Endometrium (tissue), 2 donors: ENCODE data around the gene TCOF1.

Source experiments
- FAIRE-seq: peaks from 2 replicates; lab custom pipeline; 2012; peaks lifted over from hg19 to GRCh38; lab: Jason Lieb, UNC
- donor health status: control.
- donor health status: control.

The TCOF1 gene

DNA sequence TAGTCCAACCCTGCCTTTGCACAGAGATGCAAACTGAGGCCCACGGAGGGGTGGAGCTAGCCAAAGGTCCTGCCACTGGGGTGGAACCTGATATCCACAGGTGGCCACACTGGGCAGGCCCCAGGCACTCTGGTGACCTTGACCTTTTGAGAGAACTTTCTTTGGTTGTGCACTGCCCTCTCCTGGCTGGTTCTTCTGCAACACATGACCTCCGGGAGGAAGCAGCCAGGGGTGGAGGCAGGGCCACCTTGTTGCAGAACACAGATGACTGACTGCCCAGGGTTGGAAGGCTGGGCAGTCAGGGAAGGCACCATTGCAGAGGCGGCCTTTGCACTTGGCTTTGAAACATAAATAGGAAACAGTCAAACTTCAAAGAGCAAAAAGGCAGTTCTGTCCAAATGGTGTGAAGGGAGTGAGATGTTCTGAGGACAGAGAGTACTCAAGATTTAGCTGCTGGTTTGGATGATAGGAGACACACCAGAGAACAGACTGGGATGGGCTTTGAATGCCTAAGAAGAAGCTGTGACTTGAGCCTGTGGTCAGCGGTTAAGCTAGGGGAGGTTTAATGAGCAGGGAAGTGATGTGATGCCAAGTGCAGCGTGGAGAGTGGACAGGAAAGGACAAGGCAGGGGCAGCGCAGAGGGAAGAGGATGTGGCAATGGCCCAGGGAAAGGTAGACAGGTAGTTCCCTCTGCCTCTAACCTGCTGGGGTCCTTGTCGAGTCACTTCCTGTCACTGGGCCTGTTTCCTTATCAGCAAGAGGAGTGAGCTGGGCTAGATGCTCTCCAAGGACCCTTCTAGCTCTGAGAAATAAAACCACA lies 6.8 kb upstream of the TCOF1 start:
- no peak for FAIRE-seq

DNA sequence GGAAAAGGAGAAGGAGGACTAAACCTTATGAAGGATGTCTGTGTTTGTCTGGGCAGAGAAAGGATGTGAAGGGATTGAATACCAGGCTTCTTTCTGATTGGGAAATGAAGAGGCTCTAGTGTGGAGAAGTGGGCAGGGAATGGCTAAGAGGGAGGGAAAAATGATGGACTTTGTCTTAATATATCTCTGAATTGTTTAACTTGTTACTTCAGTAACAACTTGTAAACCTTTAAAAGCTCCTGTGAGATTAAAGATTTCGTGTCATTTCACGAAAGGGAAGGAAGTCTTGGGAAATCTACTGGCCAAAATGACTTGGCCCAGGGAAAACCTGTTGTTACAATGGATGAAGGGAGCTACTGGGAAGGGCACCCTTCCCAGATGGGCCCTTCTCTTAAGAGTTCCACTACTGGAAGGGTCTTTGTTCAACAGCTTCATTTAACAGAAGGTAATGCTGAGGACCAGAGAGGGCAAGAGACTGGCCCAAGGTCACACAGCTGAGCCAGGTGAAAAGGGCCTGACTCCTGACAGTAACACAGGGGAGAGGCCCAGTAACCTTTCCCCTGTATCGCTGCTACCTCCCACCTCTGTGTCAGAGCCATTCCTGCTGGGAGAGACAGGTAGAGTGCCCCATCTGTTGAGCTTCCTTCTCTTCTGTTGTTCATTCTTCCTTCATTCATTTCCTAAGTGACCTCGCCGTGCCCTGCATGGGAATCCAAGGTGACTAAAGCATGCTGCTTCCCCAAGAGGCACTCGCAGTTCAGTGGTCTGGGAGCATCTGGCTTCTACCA lies 5.1 kb upstream of the TCOF1 start:
- FAIRE-seq = no peak

- FAIRE-seq = peak; percentile 8
Observed at GRCh38 chr5:150353032-150353675, 4.3 kb upstream of the TCOF1 start.

DNA sequence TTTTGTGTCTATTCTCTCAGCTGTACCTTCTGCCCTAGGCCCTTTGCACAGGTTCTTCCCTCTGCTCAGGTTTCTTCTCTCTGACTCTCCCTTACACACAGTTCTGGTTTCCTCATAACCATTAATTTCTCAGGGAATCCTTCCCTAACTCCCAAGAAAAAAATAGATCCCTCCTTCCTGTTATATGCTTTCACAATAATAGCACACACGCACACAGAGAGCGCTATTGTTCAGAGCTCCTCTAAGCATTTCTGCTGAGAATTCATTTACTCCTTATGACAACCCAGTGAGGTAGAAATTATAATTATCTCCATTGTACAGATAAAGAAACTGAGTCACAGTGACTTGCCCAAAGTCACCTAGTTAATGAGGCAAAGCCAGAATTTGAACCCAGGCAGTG lies 1.7 kb upstream of the TCOF1 start:
- FAIRE-seq = no peak

DNA sequence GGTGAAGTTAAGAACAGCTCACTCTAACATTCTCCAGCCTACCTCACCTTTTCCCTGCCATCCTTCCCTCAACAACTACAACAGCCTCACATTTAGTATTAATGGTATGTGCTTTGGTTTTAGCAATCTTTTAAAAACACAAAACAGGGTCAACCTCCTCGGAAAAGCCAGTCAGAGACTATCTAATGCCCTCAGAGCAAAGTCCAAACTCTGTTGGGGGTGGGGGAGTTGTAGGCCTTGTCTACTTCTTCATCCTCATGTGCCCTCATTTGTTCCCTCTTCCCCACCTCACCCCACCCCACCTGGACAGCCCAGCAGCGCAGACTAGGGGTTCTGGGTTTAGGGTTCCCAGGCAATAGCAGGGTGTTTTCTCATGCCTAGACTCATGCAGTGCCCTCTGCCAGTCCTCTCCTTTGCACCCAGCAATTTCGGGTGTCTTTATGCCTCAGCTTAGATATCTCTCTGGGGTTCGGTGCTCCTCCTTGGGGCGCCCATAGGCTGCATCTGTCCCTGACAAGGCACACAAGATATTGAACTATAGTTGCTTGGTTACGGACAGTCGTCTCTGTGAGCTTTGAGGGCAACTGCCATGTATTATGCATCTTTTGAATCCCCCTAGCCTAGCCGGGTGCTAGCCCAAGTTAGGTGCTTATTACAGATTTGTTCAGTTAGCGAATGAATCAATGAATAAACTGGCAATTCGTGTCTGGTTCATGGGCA lies 762 bp upstream of the TCOF1 start:
- FAIRE-seq = no peak

GRCh38 chr5:150358261-150359095 lies 981 bp downstream of the TCOF1 start:
- no peak for FAIRE-seq

- FAIRE-seq = no peak
Observed at GRCh38 chr5:150361301-150361700, 3.8 kb downstream of the TCOF1 start.

DNA sequence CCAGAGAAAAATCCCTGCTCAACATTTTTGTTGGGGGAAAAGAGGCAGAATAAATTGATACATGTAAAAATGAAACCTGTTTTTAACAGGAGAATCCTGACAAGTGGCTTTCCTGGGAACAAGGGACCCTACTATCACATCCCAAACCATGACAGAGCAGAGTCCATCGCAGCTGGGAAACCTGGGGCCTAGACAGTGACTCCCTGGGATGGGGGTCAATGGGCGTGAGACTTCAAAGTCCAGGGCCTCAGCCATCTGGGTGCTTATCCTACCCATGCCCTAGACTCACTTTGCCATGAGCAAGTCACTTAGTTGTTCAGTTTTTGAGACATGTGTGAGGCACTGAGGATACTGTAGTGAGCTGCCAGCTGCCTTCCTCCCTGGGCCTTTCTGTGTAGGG lies 5.7 kb downstream of the TCOF1 start:
- FAIRE-seq = no peak

GRCh38 chr5:150364004-150364403 lies 6.5 kb downstream of the TCOF1 start:
- no peak for FAIRE-seq

DNA sequence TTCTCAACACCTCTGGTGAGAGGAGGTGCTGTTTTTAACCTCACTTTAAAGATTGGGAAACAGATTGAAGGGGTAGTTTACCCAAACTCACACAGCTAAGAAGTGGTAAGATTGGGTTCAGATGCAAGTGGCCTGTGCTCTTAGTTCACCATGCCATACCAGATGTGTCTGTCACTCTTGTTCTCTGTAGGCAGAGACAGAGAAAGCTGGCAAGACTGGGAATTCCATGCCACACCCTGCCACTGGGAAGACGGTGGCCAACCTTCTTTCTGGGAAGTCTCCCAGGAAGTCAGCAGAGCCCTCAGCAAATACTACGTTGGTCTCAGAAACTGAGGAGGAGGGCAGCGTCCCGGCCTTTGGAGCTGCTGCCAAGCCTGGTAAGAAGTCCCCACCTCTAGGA lies 11.0 kb downstream of the TCOF1 start:
- no peak for FAIRE-seq

GRCh38 chr5:150372639-150373038 lies 15.1 kb downstream of the TCOF1 start:
- no peak for FAIRE-seq

- FAIRE-seq = no peak
Observed at GRCh38 chr5:150374651-150375050, 17.2 kb downstream of the TCOF1 start.

- no peak for FAIRE-seq
Observed at GRCh38 chr5:150376799-150377771, 19.6 kb downstream of the TCOF1 start.

- FAIRE-seq = no peak
Observed at GRCh38 chr5:150377964-150378694, 20.6 kb downstream of the TCOF1 start.

DNA sequence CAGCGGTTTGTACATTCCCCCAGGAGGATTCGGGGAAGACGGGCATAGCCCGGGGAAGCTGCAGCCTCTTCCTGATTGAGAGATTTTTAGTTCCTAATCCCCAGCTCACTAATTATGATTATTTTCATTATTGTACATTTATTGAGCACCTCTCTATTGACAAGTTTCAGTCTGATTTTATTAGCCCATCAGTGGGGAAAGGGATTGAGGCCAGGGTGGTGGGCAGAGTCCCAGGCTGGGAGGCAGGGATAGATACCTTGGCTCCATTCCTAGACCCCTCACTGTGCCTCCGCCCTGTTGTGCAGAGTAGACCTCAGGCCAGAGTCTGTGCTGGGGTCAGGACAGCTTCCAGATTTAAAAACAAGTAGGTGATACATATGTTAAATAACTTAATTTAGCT lies 27.2 kb downstream of the TCOF1 start:
- no peak for FAIRE-seq

DNA sequence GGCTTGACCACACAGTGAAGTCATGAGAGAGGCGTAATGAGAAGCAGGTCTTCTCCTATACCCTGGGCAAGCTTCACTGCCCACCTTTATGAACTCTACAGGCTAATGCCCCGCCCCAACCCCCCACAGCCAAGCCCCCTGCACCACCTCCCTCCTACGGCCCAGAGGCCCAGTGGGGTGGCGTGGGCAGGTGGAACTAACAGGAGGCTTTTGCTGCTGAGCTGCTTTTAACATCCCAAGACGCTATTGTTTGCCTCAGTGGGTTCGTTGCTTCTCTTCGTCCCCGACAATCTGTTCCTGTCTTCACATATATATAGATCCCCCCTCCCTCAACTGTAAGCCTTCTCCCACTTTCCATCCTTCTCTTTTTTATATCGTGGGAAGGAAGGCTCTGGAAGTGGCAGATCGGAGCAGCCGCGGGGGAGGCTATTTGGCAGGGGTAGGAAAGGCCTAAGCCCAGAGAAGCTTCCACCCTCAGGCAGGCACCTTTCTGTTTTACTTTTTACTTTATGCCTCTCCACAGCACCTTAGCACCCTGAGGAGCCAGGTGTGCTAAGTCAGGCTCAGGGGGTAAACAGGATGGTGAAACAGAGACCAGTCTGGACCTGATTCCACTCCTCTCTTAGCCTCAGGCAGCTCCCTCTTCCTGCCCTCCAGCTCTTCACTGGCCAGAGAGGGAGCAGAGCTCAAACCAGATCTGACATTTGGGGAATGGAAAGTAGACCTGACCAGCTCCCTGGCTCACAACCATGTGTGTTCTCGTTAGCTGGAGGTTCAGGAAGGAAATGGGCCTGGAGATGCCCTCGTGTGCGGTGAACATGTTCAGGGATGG lies 28.7 kb downstream of the TCOF1 start:
- no peak for FAIRE-seq

- no peak for FAIRE-seq
Observed at GRCh38 chr5:150389531-150390266, 32.2 kb downstream of the TCOF1 start.
